ENCODE results near the gene RDH16.

Gene RDH16

GRCh38 chr12:56995930-56996496, 38.6 kb upstream of the RDH16 start:
- DNase-seq: no peak
- H3K9ac ChIP-seq (ENCODE audit: low read length): no peak overlapping the region
- no peak overlapping the region for H2AK5ac ChIP-seq (ENCODE audit: low read length)
- no peaks in the 10 kb centered on the region for H3K36me3 ChIP-seq (ENCODE audit: control insufficient read depth, insufficient read depth, low read length)
- peaks cover 9% of the 10 kb centered on the region for H3K79me2 ChIP-seq (ENCODE audit: control insufficient read depth, insufficient read depth, low read length)
- H3K27me3 ChIP-seq (ENCODE audit: insufficient read depth, low read length, poor library complexity): no peaks in the 10 kb centered on the region
- no peaks in the 10 kb centered on the region for H3K4me1 ChIP-seq (ENCODE audit: control insufficient read depth, low read depth, low read length)
- no CpG with 5 or more reads among the region's 11 CpGs for WGBS (ENCODE audit: extremely low coverage, insufficient coverage, low lambda C conversion rate)
- no peak overlapping the region for H3K4me2 ChIP-seq (ENCODE audit: low read length)
- H3K4ac ChIP-seq (ENCODE audit: low read depth, low read length): no peak overlapping the region
- no peak overlapping the region for H4K5ac ChIP-seq (ENCODE audit: low read length)
- H3K79me1 ChIP-seq (ENCODE audit: low read length): peaks cover 13% of the 10 kb centered on the region
- H3K27ac ChIP-seq (ENCODE audit: low read depth, low read length): no peak overlapping the region
- no peak overlapping the region for H3K56ac ChIP-seq (ENCODE audit: low read length)
- no peak overlapping the region for H3K18ac ChIP-seq (ENCODE audit: low read length)
- H3K4me3 ChIP-seq (ENCODE audit: low read length): no peak overlapping the region
- H2BK5ac ChIP-seq (ENCODE audit: low read length): no peak overlapping the region
- H3K23ac ChIP-seq (ENCODE audit: low read length): no peak overlapping the region
- no peak overlapping the region for H4K8ac ChIP-seq (ENCODE audit: low read depth, low read length)
- no peak overlapping the region for H2BK120ac ChIP-seq (ENCODE audit: low read depth, low read length)
- no peak overlapping the region for H2BK15ac ChIP-seq (replicated peaks; ENCODE audit: low read depth)

GRCh38 chr12:56995201-56995929, 38.0 kb upstream of the RDH16 start:
- Histone ChIP-seq H2BK120ac (ENCODE audit: low read depth, low read length) (no peak overlapping the region), H2AK5ac (ENCODE audit: low read length) (no peak overlapping the region), H3K36me3 (ENCODE audit: control insufficient read depth, insufficient read depth, low read length) (no peaks in the 10 kb centered on the region), H3K27ac (ENCODE audit: low read depth, low read length) (no peak overlapping the region), H4K8ac (ENCODE audit: low read depth, low read length) (no peak overlapping the region), H3K27me3 (ENCODE audit: insufficient read depth, low read length, poor library complexity) (no peaks in the 10 kb centered on the region), H3K79me2 (ENCODE audit: control insufficient read depth, insufficient read depth, low read length) (peaks cover 3% of the 10 kb centered on the region), H3K4me2 (ENCODE audit: low read length) (no peak overlapping the region), H3K56ac (ENCODE audit: low read length) (no peak overlapping the region), H2BK15ac (replicated peaks; ENCODE audit: low read depth) (no peak overlapping the region), H3K9ac (ENCODE audit: low read length) (no peak overlapping the region), H2BK5ac (ENCODE audit: low read length) (no peak overlapping the region), H3K4me1 (ENCODE audit: control insufficient read depth, low read depth, low read length) (no peaks in the 10 kb centered on the region), H3K79me1 (ENCODE audit: low read length) (peaks cover 6% of the 10 kb centered on the region), H3K23ac (ENCODE audit: low read length) (no peak overlapping the region), H3K4ac (ENCODE audit: low read depth, low read length) (no peak overlapping the region), H3K4me3 (ENCODE audit: low read length) (no peak overlapping the region), H3K18ac (ENCODE audit: low read length) (no peak overlapping the region), H4K5ac (ENCODE audit: low read length) (no peak overlapping the region)
- no CpG with 5 or more reads among the region's 26 CpGs for WGBS (ENCODE audit: extremely low coverage, insufficient coverage, low lambda C conversion rate)
- no peak for DNase-seq

GRCh38 chr12:56994231-56994746, 36.9 kb upstream of the RDH16 start:
- Histone ChIP-seq H2AK5ac (ENCODE audit: low read length) (no peak overlapping the region), H3K4me2 (ENCODE audit: low read length) (no peak overlapping the region), H3K18ac (ENCODE audit: low read length) (no peak overlapping the region), H4K8ac (ENCODE audit: low read depth, low read length) (no peak overlapping the region), H3K4ac (ENCODE audit: low read depth, low read length) (no peak overlapping the region), H3K27me3 (ENCODE audit: insufficient read depth, low read length, poor library complexity) (no peaks in the 10 kb centered on the region), H3K4me1 (ENCODE audit: control insufficient read depth, low read depth, low read length) (no peaks in the 10 kb centered on the region), H2BK5ac (ENCODE audit: low read length) (no peak overlapping the region), H3K23ac (ENCODE audit: low read length) (no peak overlapping the region), H3K36me3 (ENCODE audit: control insufficient read depth, insufficient read depth, low read length) (no peaks in the 10 kb centered on the region), H3K79me1 (ENCODE audit: low read length) (no peaks in the 10 kb centered on the region), H3K56ac (ENCODE audit: low read length) (no peak overlapping the region), H3K79me2 (ENCODE audit: control insufficient read depth, insufficient read depth, low read length) (no peaks in the 10 kb centered on the region), H4K5ac (ENCODE audit: low read length) (no peak overlapping the region), H2BK15ac (replicated peaks; ENCODE audit: low read depth) (no peak overlapping the region), H2BK120ac (ENCODE audit: low read depth, low read length) (no peak overlapping the region), H3K9ac (ENCODE audit: low read length) (no peak overlapping the region), H3K4me3 (ENCODE audit: low read length) (no peak overlapping the region), H3K27ac (ENCODE audit: low read depth, low read length) (no peak overlapping the region)
- WGBS (ENCODE audit: extremely low coverage, insufficient coverage, low lambda C conversion rate): no CpG with 5 or more reads among the region's 10 CpGs
- DNase-seq: no peak

DNA sequence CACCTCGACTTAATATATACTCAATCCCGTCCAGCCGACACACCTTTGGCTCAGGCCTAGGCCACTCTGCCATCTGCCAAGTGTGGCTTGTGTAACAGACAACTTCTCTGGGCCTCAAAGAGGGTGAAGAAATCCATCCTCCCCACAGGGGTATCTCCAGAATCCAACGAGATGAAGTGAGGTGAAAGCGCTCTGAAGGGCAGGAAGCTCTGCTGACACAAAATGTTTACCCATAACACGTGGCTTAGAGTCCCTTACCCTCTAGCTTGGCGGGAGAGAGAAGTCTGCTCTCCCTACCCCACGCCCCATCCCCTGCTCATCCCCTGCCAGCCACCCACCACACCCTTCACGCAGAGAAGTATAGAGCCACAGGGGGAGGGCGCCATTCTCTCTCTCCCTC, 35.9 kb upstream of the RDH16 start:
- no peak overlapping the region for H2BK15ac ChIP-seq (replicated peaks; ENCODE audit: low read depth)
- H3K27me3 ChIP-seq (ENCODE audit: insufficient read depth, low read length, poor library complexity): no peaks in the 10 kb centered on the region
- H3K4ac ChIP-seq (ENCODE audit: low read depth, low read length): no peak overlapping the region
- no peak overlapping the region for H2BK5ac ChIP-seq (ENCODE audit: low read length)
- H2AK5ac ChIP-seq (ENCODE audit: low read length): no peak overlapping the region
- no peaks in the 10 kb centered on the region for H3K79me1 ChIP-seq (ENCODE audit: low read length)
- H4K5ac ChIP-seq (ENCODE audit: low read length): no peak overlapping the region
- H3K9ac ChIP-seq (ENCODE audit: low read length): no peak overlapping the region
- no CpG with 5 or more reads among the region's 10 CpGs for WGBS (ENCODE audit: extremely low coverage, insufficient coverage, low lambda C conversion rate)
- H3K36me3 ChIP-seq (ENCODE audit: control insufficient read depth, insufficient read depth, low read length): no peaks in the 10 kb centered on the region
- no peak for DNase-seq
- H3K4me2 ChIP-seq (ENCODE audit: low read length): no peak overlapping the region
- H3K4me3 ChIP-seq (ENCODE audit: low read length): no peak overlapping the region
- H2BK120ac ChIP-seq (ENCODE audit: low read depth, low read length): no peak overlapping the region
- peaks cover 7% of the 10 kb centered on the region for H3K4me1 ChIP-seq (ENCODE audit: control insufficient read depth, low read depth, low read length)
- H3K23ac ChIP-seq (ENCODE audit: low read length): no peak overlapping the region
- H3K18ac ChIP-seq (ENCODE audit: low read length): no peak overlapping the region
- H4K8ac ChIP-seq (ENCODE audit: low read depth, low read length): no peak overlapping the region
- H3K56ac ChIP-seq (ENCODE audit: low read length): no peak overlapping the region
- no peaks in the 10 kb centered on the region for H3K79me2 ChIP-seq (ENCODE audit: control insufficient read depth, insufficient read depth, low read length)
- no peak overlapping the region for H3K27ac ChIP-seq (ENCODE audit: low read depth, low read length)

- Histone ChIP-seq H4K5ac (ENCODE audit: low read length) (no peak overlapping the region), H4K8ac (ENCODE audit: low read depth, low read length) (no peak overlapping the region), H3K79me1 (ENCODE audit: low read length) (no peaks in the 10 kb centered on the region), H3K4me3 (ENCODE audit: low read length) (no peak overlapping the region), H3K9ac (ENCODE audit: low read length) (no peak overlapping the region), H2BK120ac (ENCODE audit: low read depth, low read length) (no peak overlapping the region), H2AK5ac (ENCODE audit: low read length) (no peak overlapping the region), H2BK15ac (replicated peaks; ENCODE audit: low read depth) (no peak overlapping the region), H3K4me2 (ENCODE audit: low read length) (no peak overlapping the region), H3K79me2 (ENCODE audit: control insufficient read depth, insufficient read depth, low read length) (no peaks in the 10 kb centered on the region), H3K27me3 (ENCODE audit: insufficient read depth, low read length, poor library complexity) (no peaks in the 10 kb centered on the region), H3K36me3 (ENCODE audit: control insufficient read depth, insufficient read depth, low read length) (no peaks in the 10 kb centered on the region), H3K27ac (ENCODE audit: low read depth, low read length) (no peak overlapping the region), H3K56ac (ENCODE audit: low read length) (no peak overlapping the region), H3K4me1 (ENCODE audit: control insufficient read depth, low read depth, low read length) (peaks cover 15% of the 10 kb centered on the region), H3K23ac (ENCODE audit: low read length) (no peak overlapping the region), H3K18ac (ENCODE audit: low read length) (no peak overlapping the region), H3K4ac (ENCODE audit: low read depth, low read length) (no peak overlapping the region), H2BK5ac (ENCODE audit: low read length) (no peak overlapping the region)
- DNase-seq: no peak
- no CpG with 5 or more reads among the region's 8 CpGs for WGBS (ENCODE audit: extremely low coverage, insufficient coverage, low lambda C conversion rate)
Measured at GRCh38 chr12:56991319-56992246, 34.2 kb upstream of the RDH16 start.

Measured in mesendoderm (in vitro differentiated cells).